Measurements from ENCODE around the gene ETHE1. TPM values are rescaled to one million over a fixed set of nuclear protein-coding genes. Genes with fewer than 3 reads are reported as not detected.
A peak's percentile ranks its signal among the peaks of the same experiment; 100 is the strongest.

Gene ETHE1
- total and polyA plus RNA-seq, 8 donors = 17.1 to 39.8 (median 20.2) TPM

DNA sequence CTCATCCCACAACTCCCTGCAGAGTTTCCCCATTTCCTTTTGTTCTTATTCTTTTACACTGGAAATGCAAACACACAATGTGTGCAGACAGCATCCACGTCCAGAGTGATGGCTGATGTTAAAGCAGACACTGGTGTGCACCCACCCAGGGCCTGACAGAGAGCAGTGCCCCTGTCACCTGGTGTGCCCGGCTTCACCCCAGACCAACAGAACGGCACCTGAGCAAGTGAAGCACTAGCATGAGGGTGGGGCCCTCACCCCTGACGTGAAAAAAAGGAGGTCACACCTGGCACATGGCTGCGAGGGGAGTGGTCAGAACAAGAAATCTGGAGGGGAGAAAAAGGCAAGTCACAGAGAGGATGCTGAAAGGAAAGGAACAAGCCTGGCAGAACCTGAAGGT lies 18.3 kb upstream of the ETHE1 start:
- Histone ChIP-seq H3K27me3 (no peaks in the 10 kb centered on the region), H3K9me3 (no peaks in the 10 kb centered on the region), H3K27ac (no peak overlapping the region), H3K36me3 (peaks cover 0 to 78% of the 10 kb centered on the region in 2 donors), H3K4me1 (no peaks in the 10 kb centered on the region), H3K4me3 (no peak overlapping the region)
- DNase-seq (peak in 1 of 4 donors; percentile 29), ATAC-seq (no peak)
- TF ChIP-seq, protein P1, sequence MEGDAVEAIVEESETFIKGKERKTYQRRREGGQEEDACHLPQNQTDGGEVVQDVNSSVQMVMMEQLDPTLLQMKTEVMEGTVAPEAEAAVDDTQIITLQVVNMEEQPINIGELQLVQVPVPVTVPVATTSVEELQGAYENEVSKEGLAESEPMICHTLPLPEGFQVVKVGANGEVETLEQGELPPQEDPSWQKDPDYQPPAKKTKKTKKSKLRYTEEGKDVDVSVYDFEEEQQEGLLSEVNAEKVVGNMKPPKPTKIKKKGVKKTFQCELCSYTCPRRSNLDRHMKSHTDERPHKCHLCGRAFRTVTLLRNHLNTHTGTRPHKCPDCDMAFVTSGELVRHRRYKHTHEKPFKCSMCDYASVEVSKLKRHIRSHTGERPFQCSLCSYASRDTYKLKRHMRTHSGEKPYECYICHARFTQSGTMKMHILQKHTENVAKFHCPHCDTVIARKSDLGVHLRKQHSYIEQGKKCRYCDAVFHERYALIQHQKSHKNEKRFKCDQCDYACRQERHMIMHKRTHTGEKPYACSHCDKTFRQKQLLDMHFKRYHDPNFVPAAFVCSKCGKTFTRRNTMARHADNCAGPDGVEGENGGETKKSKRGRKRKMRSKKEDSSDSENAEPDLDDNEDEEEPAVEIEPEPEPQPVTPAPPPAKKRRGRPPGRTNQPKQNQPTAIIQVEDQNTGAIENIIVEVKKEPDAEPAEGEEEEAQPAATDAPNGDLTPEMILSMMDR (IDR thresholded peaks at IDR 0.05) = no peak
- intact Hi-C loops (cut with DNase I) = no loop called here

DNA sequence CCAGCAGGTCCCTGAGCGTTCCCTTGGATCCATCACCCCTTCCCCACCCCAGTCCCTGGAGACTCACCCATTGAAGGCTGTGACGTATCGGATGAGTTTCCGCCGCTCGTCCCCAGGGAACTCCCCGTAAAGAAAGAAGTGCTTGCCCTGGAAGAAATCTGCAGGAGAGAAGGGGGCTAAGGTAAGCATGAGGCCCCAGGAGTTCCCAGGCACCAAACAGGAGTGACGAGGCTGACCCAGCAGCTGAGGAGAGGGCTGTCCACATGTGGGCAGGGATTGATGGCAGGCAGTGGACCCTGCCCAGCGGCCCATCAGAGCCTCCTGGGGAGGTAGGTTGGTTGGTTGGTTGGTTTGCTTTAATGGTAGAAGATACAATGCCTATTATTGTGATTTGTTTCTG lies 17.1 kb upstream of the ETHE1 start:
- intact Hi-C loops (cut with DNase I) = no loop called here
- TF ChIP-seq, protein P1 (IDR thresholded peaks at IDR 0.05) = no peak
- ATAC-seq (no peak), DNase-seq (peak in 1 of 4 donors; percentile 32)
- peaks cover 0 to 78% of the 10 kb centered on the region in 2 donors for H3K36me3 ChIP-seq
- H3K4me3 ChIP-seq = no peak overlapping the region
- no peaks in the 10 kb centered on the region for H3K27me3 ChIP-seq
- no peaks in the 10 kb centered on the region for H3K4me1 ChIP-seq
- H3K27ac ChIP-seq = no peak overlapping the region
- peaks cover 0 to 1% of the 10 kb centered on the region in 2 donors for H3K9me3 ChIP-seq

DNA sequence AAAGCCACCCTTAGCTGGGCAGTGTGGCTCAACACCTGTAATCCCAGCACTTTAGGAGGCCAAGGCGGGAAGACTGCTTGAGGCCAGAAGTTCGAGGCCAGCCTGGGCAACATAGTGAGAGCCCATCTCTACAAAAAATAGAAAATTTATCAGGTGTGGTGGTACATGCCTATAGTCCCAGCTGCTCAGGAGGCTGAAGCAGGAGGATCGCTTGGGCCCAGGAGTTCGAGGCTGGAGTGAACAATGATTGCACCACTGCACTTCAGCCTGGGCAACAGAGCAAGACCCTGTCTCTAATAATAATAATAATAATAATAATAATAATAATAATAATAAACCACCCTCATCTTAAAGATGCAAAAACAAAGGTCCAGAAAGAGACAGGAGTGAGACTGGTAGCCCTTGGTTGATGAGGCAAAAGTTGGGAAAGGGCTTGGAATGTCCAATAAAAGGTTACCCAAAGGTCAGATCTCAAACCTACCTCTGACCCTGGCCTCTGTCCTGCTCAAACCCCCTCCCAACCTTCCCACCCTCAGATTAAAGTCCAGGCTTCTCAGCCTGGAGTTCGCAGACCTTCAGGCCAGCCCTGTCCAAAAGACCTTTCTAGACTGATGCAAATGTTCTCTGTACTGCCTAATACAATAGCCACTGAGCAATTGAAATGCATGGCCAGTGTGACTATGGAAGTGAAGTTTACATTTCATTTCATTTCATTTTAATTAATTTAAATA lies 15.1 kb upstream of the ETHE1 start:
- no peaks in the 10 kb centered on the region for H3K27me3 ChIP-seq
- intact Hi-C loops (cut with DNase I) = no loop called here
- DNase-seq (no peak), ATAC-seq (no peak)
- H3K36me3 ChIP-seq = peaks cover 0 to 95% of the 10 kb centered on the region in 2 donors
- TF ChIP-seq, protein P1 (IDR thresholded peaks at IDR 0.05) = no peak
- H3K4me3 ChIP-seq = no peak overlapping the region
- H3K4me1 ChIP-seq = no peaks in the 10 kb centered on the region
- peaks cover 0 to 5% of the 10 kb centered on the region in 2 donors for H3K9me3 ChIP-seq
- H3K27ac ChIP-seq = no peak overlapping the region

DNA sequence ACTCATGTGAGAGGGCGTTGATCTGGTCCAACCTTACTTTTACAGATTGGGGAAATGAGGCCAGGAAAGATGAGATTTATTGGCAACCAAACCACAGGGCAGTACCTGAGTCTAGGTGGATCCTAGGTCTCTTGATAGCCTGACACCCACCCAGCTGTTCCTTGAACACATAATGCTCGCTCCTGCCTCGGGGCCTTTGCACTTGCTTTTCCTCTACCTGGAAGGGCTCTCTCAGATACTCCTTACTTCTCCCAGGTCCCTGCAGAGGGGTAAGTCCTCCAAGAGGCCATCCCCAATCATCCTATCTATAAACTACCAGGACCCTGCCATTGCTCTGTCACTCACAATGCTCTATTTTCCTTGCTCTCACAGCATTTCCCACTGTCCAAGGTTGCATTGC lies 13.4 kb upstream of the ETHE1 start:
- DNase-seq (no peak), ATAC-seq (no peak)
- Histone ChIP-seq H3K36me3 (peaks cover 0 to 84% of the 10 kb centered on the region in 2 donors), H3K9me3 (peaks cover 0 to 5% of the 10 kb centered on the region in 2 donors), H3K4me3 (no peak overlapping the region), H3K27ac (no peak overlapping the region), H3K27me3 (no peaks in the 10 kb centered on the region), H3K4me1 (peaks cover 0 to 5% of the 10 kb centered on the region in 2 donors)
- intact Hi-C loops (cut with DNase I) = no loop called here
- TF ChIP-seq, protein P1 (IDR thresholded peaks at IDR 0.05) = no peak

DNA sequence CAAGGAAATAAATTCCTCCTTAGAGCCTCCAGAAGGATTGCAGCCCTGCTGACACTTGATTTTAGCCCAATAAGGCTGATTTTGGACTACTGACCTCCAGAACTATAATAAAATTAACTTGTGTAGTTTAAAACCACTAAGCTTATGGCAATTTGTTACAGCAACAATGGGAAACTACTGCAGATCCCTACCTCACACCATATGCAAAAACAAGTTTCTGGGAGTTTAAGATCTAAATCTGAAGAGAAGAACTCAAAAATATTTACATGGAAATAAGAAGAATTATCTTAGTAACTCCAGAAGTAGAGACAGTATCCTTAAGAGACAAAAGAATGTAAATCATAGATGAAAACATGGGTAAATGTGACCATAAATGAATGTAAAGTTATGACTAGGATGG lies 11.9 kb upstream of the ETHE1 start:
- DNase-seq (no peak), ATAC-seq (no peak)
- Histone ChIP-seq H3K4me1 (peaks cover 0 to 14% of the 10 kb centered on the region in 2 donors), H3K4me3 (no peak overlapping the region), H3K36me3 (peaks cover 0 to 70% of the 10 kb centered on the region in 2 donors), H3K9me3 (peaks cover 0 to 5% of the 10 kb centered on the region in 2 donors), H3K27me3 (no peaks in the 10 kb centered on the region), H3K27ac (no peak overlapping the region)
- TF ChIP-seq, protein P1 (IDR thresholded peaks at IDR 0.05) = no peak
- intact Hi-C loops (cut with DNase I) = no loop called here

Data from left lung (tissue), 10 donors.